Measurements from ENCODE around the gene NKG7. TPM values are rescaled to one million over a fixed set of nuclear protein-coding genes. Genes with fewer than 3 reads are reported as not detected.

NKG7 gene
- total RNA-seq, 2 experiments from 2014 or later, result 6.2 to 7.2 TPM

DNA sequence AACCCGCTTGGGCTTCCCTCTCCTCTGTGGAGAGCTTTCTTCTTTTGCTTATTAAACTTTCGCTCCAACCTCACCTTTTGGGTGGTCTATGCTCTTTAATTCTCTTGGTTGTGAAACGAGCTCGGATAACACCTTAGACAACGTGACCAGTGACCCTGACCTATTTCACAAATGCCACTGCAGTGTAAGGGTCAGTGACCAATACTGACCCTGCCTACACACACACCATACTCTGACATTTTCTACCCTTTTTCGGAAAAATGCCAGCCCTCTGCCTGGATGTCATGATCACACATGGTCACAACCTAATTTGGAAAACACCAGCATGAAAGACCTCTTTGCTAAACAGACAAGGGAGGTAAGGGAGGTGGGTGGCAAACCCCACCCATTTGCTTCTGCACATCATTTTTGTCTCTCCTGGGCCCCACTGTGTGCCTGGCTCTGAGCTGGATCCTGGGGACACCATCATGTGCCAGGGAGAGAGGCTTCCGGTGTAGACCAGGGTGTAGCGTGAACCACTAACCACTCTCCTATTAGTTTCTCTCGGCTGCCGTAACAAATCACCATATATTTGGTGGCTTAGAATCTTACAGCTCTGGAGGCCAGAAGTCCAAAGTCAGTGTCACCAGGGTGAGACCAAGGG, 16.2 kb downstream of the NKG7 start:
- intact Hi-C loops (cut with DNase I, micrococcal nuclease), result no loop called here
- ATAC-seq (ENCODE audit: poor library complexity) (no peak), DNase-seq (no peak)
- H3K9me3 Mint-ChIP-seq, result no peaks in the 10 kb centered on the region
- no peak overlapping the region for H3K4me3 ChIP-seq (ENCODE audit: low read length)
- H3K27ac Mint-ChIP-seq, result no peak overlapping the region
- H3K36me3 ChIP-seq (ENCODE audit: insufficient read depth, low read length), result peaks cover 6% of the 10 kb centered on the region
- H3K9me3 ChIP-seq (ENCODE audit: control insufficient read depth in 1 of 2, insufficient read depth in 1 of 2, low read length in 2 of 2), result no peaks in the 10 kb centered on the region
- no peak overlapping the region for H3K27ac ChIP-seq (ENCODE audit: low read depth in 1 of 2, low read length in 2 of 2)
- H3K4me3 Mint-ChIP-seq, result no peak overlapping the region
- no peaks in the 10 kb centered on the region for H3K27me3 Mint-ChIP-seq
- CTCF ChIA-PET, result no interaction called here
- POLR2A ChIA-PET, result no interaction called here
- H3K4me1 ChIP-seq (ENCODE audit: insufficient read depth, low read length), result peaks cover 8% of the 10 kb centered on the region
- no peaks in the 10 kb centered on the region for H3K27me3 ChIP-seq (ENCODE audit: control insufficient read depth in 1 of 2, insufficient read depth in 2 of 2, low read length in 2 of 2)
- H3K4me1 Mint-ChIP-seq (ENCODE audit: low read depth), result peaks cover 24% of the 10 kb centered on the region
- peaks cover 17% of the 10 kb centered on the region for H3K36me3 Mint-ChIP-seq (ENCODE audit: low read depth)
- TF ChIP-seq, protein P1, sequence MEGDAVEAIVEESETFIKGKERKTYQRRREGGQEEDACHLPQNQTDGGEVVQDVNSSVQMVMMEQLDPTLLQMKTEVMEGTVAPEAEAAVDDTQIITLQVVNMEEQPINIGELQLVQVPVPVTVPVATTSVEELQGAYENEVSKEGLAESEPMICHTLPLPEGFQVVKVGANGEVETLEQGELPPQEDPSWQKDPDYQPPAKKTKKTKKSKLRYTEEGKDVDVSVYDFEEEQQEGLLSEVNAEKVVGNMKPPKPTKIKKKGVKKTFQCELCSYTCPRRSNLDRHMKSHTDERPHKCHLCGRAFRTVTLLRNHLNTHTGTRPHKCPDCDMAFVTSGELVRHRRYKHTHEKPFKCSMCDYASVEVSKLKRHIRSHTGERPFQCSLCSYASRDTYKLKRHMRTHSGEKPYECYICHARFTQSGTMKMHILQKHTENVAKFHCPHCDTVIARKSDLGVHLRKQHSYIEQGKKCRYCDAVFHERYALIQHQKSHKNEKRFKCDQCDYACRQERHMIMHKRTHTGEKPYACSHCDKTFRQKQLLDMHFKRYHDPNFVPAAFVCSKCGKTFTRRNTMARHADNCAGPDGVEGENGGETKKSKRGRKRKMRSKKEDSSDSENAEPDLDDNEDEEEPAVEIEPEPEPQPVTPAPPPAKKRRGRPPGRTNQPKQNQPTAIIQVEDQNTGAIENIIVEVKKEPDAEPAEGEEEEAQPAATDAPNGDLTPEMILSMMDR (IDR thresholded peaks at IDR 0.05), result no peak

DNA sequence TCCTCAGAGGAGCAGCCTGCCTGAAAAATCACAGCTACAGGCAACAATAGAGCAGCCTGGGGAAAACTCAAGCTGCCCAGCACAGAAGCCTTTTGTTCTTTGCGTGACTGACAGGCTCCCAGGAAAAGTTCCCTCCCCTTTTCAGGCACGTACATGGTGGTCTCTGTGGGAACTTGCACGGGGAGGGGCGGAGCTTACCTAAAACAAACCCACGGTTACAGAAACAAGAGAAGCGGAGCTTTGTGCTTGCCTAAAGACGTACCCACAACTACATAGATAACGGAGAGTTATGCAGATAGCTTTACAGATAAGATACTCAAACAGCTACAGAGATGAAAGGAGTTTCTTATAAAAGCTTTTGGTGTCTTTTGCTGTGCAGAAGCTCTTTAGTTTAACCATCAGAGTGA, 17.7 kb downstream of the NKG7 start:
- H3K4me1 Mint-ChIP-seq (ENCODE audit: low read depth), result peaks cover 24% of the 10 kb centered on the region
- peak in 6 of 14 experiments; percentile 18 to 73 (median 38) for DNase-seq
- H3K27ac Mint-ChIP-seq, result peak overlapping the region; percentile 72
- Histone ChIP-seq H3K4me1 (ENCODE audit: insufficient read depth, low read length) (peaks cover 8% of the 10 kb centered on the region), H3K36me3 (ENCODE audit: insufficient read depth, low read length) (peaks cover 16% of the 10 kb centered on the region), H3K4me3 (ENCODE audit: low read length) (no peak overlapping the region), H3K27ac (ENCODE audit: low read depth in 1 of 2, low read length in 2 of 2) (no peak overlapping the region), H3K27me3 (ENCODE audit: control insufficient read depth in 1 of 2, insufficient read depth in 2 of 2, low read length in 2 of 2) (no peaks in the 10 kb centered on the region), H3K9me3 (ENCODE audit: control insufficient read depth in 1 of 2, insufficient read depth in 1 of 2, low read length in 2 of 2) (no peaks in the 10 kb centered on the region)
- H3K4me3 Mint-ChIP-seq, result peak overlapping the region; percentile 39
- ChIA-PET POLR2A (interaction anchor here (0.7 to 1.0 kb wide), 3 partner anchors 9 to 21 kb away, joined by 3 read pairs; no protein-coding TSS in a partner anchor), CTCF (interaction anchor here (1.1 kb wide), 1 partner anchor 68 kb away, joined by 3 read pairs; no protein-coding TSS in a partner anchor)
- intact Hi-C loops (cut with DNase I, micrococcal nuclease), result no loop called here
- H3K27me3 Mint-ChIP-seq, result no peaks in the 10 kb centered on the region
- TF ChIP-seq, protein P1 (IDR thresholded peaks at IDR 0.05), result no peak
- H3K36me3 Mint-ChIP-seq (ENCODE audit: low read depth), result peaks cover 32% of the 10 kb centered on the region
- no peaks in the 10 kb centered on the region for H3K9me3 Mint-ChIP-seq
- ATAC-seq (ENCODE audit: poor library complexity), result peak; percentile 96

DNA sequence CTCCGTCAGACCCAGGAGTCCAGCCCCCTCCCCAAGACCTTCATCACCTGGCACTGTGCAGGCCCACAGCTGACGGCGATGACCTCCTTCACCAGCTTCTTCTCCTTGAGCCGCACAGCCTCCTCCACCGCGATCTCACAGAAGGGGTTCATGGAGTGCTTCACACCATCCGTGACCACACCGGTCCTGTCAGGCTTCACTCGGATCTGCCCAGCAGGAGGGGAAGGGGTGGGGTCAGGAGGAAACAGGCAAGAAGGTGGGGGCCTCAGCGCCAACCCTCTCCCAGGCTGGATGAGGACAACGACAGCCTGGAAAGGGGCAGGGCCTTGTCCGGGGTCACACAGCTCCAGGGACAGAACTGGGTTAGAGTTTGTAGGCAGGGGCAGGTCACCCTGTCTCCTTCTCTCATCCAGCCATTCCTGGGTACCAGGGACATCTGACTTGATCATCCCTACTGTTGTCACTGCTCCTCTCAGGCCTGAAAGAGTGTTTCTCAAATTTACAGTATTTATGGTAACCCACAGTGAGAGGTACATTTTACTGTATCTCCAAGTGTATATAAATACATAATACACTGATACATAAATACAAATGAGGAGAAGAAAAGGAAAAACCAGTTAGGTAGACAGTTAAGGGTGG, 18.2 kb downstream of the NKG7 start:
- Histone ChIP-seq H3K27me3 (ENCODE audit: control insufficient read depth in 1 of 2, insufficient read depth in 2 of 2, low read length in 2 of 2) (no peaks in the 10 kb centered on the region), H3K27ac (ENCODE audit: low read depth in 1 of 2, low read length in 2 of 2) (no peak overlapping the region)
- H3K27ac Mint-ChIP-seq, result peak overlapping the region; percentile 72

More for the DNA sequence above, 18.2 kb downstream of the NKG7 start:
- H3K4me1 ChIP-seq (ENCODE audit: insufficient read depth, low read length), result peaks cover 8% of the 10 kb centered on the region
- Mint-ChIP-seq H3K27me3 (no peaks in the 10 kb centered on the region), H3K4me1 (ENCODE audit: low read depth) (peaks cover 24% of the 10 kb centered on the region), H3K36me3 (ENCODE audit: low read depth) (peaks cover 35% of the 10 kb centered on the region), H3K4me3 (no peak overlapping the region), H3K9me3 (no peaks in the 10 kb centered on the region)
- intact Hi-C loops (cut with DNase I, micrococcal nuclease), result no loop called here
- ATAC-seq (ENCODE audit: poor library complexity) (no peak), DNase-seq (no peak)
- H3K9me3 ChIP-seq (ENCODE audit: control insufficient read depth in 1 of 2, insufficient read depth in 1 of 2, low read length in 2 of 2), result no peaks in the 10 kb centered on the region
- ChIA-PET CTCF (interaction anchor here (1.1 kb wide), 1 partner anchor 68 kb away, joined by 3 read pairs; no protein-coding TSS in a partner anchor), POLR2A (interaction anchor here (0.9 to 1.0 kb wide), 2 partner anchors 12 to 22 kb away, joined by 3 read pairs; no protein-coding TSS in a partner anchor)
- no peak overlapping the region for H3K4me3 ChIP-seq (ENCODE audit: low read length)
- H3K36me3 ChIP-seq (ENCODE audit: insufficient read depth, low read length), result peaks cover 19% of the 10 kb centered on the region
- TF ChIP-seq, protein P1 (IDR thresholded peaks at IDR 0.05), result no peak
